HG03135 (cell line): ENCODE data around the gene MLIP.
"Not testable (repeated sequence)": the region's sequence is repeated elsewhere in the genome, so short reads cannot be mapped to it uniquely, and the experiment has no call there.

Experiments used
- ATAC-seq: cut with Tn5 transposase; IDR thresholded peaks from one replicate; pipeline ENCODE4 v1.9.1; 2021; ENCODE audit warnings: mild to moderate bottlenecking, moderate library complexity; ENCODE audit not compliant: unreplicated experiment

The MLIP gene

DNA sequence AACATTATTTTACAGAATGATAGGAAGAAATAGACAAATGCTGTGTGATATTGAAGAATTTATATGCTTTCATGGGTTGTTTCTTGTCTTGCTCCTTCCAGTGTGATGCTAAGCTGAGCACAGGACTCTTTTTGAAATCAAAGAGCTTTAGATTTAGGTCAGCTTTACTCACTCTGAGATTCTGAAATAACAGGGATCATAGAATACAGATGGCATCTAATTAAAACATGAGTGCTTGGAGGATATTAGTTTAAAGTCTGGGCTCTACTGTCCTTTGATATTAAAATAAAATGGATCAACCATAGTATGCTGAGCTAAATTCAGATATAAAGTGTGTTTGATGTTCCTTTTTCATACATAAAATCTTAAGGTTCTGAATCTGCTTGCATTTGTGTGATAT, 29.6 kb downstream of the MLIP start:
- ATAC-seq: no peak

- ATAC-seq: no peak
Observed at GRCh38 chr6:54142889-54143519, 31.8 kb downstream of the MLIP start.

DNA sequence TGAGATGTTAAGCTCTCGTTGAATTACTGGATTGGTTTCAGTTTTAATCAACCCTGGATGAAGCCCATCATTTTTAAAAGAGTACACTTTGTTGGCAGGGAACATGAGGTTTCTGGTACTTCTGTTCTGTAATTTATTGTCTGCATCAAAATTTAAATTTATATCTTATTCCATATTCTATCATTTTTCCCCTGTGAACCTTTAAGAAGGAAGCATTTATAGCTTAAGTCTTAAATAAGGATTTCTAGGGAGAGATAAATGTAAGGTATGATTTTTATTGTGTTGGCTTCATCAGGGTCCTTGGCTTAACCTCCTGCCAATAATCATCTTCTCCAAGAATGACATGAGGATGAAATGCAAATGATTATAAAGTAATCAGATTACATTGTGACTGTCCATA, 40.6 kb downstream of the MLIP start:
- ATAC-seq: no peak

- no peak for ATAC-seq
Observed at GRCh38 chr6:54156650-54157250, 45.5 kb downstream of the MLIP start.

- ATAC-seq: no peak
Observed at GRCh38 chr6:54157405-54157804, 46.2 kb downstream of the MLIP start.

DNA sequence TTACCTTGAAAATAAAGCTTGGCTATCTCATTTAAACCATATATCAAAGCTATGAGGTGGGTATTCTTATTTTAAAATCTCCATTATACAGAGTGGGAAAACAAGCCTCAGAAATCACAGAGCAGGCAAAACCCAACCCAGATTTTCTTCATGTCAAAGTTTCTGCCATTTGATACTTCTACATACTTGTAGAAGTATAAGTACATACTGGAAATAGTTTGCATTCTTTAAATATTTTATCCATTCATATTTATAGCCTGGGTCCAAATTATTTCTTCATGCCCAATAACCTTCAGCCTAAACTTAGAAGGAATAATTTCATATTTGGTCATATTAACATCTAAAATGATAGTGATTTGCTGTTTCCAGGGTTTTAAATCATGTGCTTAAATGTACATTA, 61.8 kb downstream of the MLIP start:
- ATAC-seq: no peak

- ATAC-seq: no peak
Observed at GRCh38 chr6:54179152-54179551, 67.9 kb downstream of the MLIP start.

DNA sequence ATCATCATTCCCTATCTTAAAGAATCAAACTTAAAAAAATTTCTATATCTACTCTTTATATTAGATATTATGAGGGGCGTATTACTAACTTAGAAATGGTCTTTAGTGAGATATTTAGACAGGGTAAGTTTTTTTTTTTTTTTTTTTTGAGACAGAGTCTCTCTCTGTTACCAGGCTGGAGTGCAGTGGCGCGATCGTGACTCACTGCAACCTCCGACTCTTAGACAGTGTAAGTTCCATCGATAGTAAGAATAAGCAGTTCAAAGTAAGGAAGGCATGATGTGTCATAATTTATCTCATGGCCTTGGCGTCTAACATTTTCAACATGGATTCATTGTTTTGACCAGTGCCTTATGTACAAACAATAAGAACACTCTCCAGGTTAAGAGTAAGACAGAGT, 72.4 kb downstream of the MLIP start:
- no peak for ATAC-seq

- no peak for ATAC-seq
Observed at GRCh38 chr6:54185885-54186284, 74.6 kb downstream of the MLIP start.

GRCh38 chr6:54188846-54189245, 77.6 kb downstream of the MLIP start:
- ATAC-seq: no peak

GRCh38 chr6:54191461-54191860, 80.2 kb downstream of the MLIP start:
- ATAC-seq: no peak

GRCh38 chr6:54192993-54193392, 81.8 kb downstream of the MLIP start:
- ATAC-seq: no peak

DNA sequence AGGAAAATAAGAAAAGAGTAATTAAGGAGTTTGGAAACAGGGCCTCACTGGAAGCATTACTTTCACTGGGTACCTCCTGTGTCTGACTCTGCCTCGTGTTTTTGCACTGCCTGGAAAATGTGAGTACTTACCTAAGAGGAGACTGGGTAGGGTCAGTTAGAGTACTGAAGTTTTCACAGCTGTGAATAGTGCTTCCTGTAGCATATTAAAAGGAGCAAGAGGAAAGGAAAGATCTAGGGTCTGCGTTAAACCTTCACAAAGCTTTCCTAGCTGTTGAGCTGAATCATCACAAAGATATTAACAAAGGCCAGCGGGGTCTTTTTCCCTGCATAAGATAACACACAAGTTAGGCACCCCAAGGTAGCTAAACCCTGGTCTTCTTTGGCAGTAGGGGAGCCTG, 82.3 kb downstream of the MLIP start:
- no peak for ATAC-seq

GRCh38 chr6:54194067-54194466, 82.8 kb downstream of the MLIP start:
- ATAC-seq: no peak

DNA sequence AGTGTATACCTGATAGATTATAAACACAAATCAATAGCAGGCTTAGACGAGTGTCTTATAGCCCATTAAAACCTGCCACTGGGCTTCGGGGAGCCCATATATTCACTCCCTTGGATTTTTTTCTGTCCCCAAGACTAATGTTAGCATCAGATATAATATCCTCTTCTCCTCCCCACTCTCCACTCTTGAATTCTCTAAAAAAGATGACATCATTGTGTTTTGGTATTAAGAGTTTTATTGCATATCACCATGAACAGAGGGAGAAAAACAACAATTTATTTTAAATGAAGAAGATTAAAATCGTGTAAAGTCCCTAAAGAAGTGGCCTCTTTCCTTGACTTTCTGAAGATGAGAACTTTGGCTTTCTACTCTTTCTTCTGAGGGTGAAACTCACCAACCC, 84.4 kb downstream of the MLIP start:
- no peak for ATAC-seq

DNA sequence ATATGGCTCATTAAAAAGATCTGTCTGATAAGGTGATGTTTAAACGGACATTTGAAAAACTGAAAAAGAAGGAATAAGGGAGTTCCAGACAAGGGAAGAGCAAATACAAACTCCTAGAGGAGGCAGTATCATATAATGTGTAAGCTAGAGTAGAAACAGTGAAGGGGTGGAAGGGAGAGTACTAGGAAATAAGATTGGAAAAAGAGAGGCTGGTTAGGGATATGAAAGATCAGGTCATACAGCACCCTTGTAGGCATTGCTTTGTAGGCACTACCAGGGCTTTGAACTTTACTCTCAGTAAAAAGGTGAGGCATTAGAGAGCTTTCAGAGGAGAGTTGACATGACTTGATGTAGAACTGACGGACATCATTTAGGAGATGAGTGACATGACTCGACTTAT, 85.7 kb downstream of the MLIP start:
- no peak for ATAC-seq

- no peak for ATAC-seq
Observed at GRCh38 chr6:54198134-54198533, 86.9 kb downstream of the MLIP start.

DNA sequence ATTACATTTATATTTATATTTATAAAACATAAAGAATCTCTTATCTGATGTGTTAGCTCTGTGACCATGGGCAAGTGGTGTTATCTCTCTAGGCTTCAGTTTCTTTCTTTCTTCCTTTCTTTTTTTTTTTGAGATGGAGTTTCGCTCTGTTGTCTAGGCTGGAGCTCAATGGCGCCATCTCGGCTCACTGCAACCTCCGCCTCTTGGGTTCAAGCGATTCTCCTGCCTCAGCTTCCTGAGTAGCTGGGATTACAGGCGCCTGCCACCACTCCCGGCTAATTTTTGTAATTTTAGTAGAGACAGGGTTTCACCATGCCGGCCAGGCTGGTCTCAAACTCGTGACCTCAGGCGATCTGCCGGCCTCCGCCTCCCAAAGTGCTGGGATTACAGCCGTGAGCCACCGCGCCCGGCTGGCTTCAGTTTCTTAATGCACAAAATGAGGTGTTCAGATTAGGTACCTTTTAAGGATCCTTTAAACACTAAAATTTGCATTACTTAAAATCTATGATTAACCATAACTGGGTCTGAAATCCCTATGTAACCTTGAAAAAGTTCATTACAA, 92.3 kb downstream of the MLIP start:
- ATAC-seq: not testable (repeated sequence)

DNA sequence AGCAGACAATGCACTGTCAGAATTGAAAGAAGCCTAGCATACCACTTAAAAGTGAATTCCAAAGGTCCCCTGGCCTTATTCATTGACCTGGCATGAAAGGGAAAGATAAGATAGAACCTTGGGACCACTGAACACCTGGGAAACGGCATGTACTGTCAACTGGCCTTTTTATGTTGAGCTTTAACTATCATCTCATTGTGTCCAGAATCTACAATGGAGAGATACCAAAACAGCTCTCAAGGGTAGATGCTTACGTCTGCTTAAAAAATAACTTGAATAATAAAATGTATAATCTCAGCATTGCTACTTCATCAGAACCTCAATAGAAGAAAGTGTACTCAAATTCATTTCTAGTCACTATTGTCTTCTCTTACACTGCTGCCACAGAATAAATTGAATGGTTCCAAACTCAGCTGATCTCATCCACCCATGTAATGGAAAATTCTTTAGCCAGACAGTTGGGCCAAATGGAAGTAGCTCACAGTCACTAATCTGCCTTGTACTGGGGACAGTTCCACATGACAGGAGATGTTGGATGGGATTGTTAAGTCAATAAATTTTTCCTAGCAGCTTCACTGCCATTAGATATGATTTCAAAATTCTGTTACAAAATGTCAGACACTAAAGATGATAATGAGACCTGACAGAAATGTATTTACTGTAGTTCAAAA, 93.8 kb downstream of the MLIP start:
- ATAC-seq: no peak

GRCh38 chr6:54206510-54206909, 95.3 kb downstream of the MLIP start:
- ATAC-seq: no peak

DNA sequence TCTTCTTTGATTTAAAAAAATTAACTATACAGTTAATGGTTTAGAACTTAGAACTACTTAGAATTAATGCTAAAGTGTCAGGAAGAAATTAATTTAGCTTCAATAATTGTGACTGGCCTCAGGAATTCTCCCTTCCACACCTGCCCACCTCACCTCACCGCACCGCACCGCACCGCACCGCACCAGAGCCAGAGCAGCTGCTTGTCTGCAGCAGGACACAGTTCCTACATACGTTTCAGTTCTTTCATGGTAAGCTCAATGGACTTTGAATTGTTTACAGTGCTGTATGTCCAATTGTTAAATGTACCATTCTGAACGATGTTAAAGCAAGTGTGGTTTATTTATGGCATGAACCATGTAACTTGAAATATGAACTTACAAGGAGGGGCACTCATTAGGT, 98.7 kb downstream of the MLIP start:
- not testable (repeated sequence) for ATAC-seq

GRCh38 chr6:54214286-54214685, 103.0 kb downstream of the MLIP start:
- ATAC-seq: no peak
